GM21528 (cell line): Measurements from ENCODE around the gene IPO7.
"Not testable (repeated sequence)": the region's sequence is repeated elsewhere in the genome, so short reads cannot be mapped to it uniquely, and the experiment has no call there.

Experiments used
- ATAC-seq: cut with Tn5 transposase; IDR thresholded peaks from one replicate; pipeline ENCODE4 v1.9.1; 2021; ENCODE audit warnings: mild to moderate bottlenecking, moderate library complexity; ENCODE audit not compliant: unreplicated experiment, low FRiP score

The IPO7 gene

DNA sequence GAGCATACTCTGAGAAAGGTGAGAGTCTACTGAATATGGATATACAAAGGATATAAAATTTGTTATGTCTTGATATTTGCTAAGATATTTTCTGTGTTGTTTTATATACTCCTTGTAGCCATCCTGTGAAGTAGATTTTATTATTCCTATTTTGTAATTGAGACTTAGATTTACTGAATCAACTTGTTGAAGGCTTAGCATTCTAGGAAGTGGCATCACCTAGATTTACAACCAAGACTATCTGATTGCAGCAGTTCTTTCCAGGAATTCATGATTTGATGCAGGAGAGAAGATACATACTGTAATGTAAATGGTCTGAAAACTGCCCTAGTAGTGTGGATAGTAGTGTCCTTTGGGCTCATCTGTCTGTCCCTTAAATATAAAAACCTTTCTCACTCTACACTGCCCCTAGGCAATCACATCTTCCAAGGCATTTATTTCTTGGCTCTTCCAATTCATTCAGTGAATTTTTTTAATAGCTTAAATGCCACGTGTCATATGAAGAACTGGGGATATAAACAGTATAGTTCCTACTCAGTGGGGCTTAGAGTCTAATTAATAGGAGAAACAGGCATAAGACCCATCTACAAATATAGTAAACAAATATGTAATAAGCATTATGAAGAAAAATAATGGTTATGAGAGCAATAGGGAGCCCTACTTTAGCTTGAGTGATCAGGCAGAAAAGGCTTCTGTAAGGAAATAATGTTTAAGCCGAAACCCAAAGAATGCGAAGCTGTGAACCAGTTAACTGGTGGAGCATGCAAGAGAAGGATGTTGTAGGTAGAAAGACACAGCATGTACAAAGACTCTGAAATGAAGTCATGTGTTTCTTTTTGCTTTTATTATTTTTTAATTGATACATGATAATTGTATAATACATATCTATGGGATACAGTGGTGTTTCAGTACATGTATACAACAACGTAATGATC lies 13.6 kb downstream of the IPO7 start:
- ATAC-seq = no peak

DNA sequence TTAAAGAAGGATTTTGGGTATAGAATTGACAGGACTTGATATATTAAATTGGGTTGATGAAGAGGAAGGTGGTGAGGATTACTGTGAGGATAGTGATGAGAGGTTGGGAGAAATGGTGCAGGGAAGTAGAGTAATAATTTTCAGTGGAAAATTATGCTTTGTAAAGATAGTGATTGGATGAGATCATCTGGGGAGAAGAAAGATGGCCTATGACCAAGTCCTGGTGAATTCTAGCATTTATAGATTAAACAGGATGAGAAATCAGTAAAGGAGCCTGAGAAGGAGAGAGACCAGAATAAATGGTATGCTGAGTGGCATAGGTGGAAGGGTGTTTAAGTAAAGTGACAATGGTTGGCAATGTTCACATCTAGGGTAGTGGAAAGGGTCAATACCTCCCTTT lies 15.0 kb downstream of the IPO7 start:
- no peak for ATAC-seq

DNA sequence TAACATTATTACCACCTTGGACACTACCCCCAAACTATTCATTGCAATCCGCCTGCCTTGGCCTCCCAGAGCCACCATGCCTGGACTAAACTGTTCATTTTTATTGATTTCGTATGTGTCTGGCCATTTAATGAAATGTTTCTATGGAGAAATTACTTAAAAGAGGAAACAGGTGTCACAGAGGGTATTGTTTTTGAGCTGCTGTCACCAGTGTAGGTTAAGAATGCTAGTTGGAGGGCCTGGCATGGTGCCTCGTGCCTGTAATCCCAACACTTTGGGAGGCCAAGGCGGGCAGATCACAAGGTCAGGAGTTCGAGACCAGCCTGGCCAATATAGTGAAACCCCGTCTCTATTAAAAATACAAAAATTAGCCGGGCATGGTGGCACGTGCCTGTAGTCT lies 17.4 kb downstream of the IPO7 start:
- ATAC-seq = not testable (repeated sequence)

DNA sequence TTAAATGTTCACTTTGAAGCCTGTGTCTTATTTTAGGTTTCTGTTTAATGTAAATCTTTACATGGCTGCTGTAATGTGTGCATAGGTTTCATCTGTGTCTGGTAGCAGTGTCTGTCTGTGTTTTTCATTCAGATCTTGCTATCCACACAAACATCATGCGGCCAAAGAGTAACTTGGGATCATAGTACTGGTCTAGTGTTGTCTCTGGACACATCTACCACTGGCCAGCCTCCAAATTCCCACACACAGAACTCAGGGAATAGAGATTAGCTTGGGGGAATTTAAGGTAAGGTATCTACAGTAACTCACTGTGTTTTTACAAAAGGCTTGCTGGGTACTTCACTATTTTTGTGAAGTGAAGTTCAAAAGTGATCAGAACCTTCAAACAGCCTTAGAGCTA lies 44.3 kb downstream of the IPO7 start:
- ATAC-seq = no peak

DNA sequence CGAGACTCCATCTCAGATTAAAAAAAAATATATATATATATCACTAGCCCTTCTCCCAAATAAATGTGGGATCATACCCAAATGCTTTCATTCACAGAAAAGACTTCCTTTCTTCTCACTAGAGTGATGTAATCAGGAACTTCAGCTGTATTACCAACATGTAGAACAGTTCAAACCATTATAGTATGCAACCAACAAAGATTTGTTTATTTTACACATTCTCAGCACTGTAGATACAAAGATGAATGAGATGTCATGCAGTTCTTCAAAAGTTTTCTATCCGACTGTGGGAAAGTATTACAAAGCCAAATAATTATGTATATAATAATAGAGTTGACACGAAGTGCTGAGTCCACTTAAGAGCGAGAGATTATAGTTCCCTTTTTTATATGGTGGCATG lies 54.2 kb downstream of the IPO7 start:
- no peak for ATAC-seq

DNA sequence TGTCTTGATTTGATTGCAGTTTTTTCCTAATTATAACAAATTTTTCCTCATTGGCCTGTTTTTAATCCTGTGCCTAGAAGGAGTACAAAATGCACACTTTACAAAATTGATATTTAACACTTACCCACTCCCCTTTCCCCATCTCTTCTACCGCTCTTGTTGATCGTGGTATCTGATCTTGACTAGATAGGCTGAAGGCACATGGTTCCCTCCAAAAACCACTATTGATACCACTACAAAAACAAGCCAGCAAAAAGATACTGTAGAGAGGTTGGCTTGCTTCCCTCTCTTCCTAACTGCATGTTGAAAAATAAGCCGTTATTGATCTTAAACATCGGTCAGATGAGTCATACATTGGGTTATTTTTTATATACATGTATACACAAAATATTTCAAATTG lies 61.8 kb downstream of the IPO7 start:
- no peak for ATAC-seq

DNA sequence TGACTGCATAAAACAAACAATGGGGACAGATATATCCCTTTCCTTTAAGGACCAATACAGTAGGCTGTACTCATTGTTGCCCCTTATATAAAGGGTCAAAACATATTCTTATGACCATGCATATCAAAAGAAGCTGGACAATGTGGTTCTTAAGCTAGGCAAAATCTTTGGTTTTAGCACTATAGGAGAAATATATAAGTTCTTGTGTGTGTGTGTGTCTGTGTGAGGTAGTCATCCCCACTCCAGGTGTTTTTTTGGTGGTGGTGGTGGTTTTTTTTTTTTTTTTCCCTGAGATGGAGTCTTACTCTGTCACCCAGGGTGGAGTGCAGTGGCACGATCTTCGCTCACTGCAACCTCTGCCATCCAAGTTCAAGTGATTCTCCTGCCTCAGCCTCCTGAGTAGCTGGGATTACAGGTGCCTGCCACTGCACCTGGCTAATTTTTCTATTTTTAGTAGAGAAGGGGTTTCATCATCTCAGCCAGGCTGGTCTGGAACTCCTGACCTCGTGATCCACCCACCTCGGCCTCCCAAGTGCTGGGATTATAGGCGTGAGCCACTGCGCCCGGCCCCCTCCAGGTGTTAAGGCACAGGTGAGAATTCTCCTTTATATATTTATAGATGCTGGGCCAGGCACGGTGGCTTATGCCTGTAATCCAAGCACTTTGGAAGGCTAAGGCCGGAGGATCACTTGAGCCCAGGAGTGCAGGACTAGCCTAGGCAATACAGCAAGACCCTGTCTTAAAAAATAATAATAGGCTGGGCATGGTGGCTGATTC lies 64.3 kb downstream of the IPO7 start:
- no peak for ATAC-seq

DNA sequence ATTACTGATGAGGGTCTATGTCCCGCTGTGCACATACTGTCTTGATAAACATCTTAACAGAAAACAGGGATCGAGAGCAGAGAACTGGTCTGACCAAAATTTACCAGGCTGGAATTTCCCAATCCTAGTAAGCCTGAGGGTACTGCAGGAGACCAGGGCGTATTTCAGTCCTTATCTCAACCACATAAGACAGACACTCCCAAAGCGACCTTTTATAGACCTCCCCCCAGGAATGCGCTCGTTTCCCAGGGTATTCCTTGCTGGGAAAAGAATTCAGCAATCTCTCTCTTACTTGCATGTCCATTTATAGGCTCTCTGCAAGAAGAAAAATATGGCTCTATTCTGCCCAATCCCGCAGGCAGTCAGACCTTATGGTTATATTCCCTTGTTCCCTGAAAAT lies 67.6 kb downstream of the IPO7 start:
- ATAC-seq = not testable (repeated sequence)

DNA sequence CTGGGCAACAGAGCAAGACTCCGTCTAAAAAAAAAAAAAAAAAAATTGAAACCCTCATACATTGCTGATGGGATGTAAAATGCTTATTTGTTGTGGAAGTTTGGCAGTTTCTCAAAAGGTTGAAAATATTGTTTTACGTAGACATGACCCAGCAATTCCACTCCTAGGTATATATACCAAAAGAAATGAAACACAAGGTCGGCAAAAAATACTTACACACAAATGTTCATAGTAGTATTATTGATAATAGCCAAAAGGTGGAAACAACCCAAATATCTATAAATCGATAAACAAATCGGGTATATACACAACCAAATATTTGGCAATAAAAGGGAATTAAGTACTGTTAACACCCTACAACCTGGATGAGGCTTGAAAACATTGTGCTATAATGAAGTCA lies 71.3 kb downstream of the IPO7 start:
- no peak for ATAC-seq

DNA sequence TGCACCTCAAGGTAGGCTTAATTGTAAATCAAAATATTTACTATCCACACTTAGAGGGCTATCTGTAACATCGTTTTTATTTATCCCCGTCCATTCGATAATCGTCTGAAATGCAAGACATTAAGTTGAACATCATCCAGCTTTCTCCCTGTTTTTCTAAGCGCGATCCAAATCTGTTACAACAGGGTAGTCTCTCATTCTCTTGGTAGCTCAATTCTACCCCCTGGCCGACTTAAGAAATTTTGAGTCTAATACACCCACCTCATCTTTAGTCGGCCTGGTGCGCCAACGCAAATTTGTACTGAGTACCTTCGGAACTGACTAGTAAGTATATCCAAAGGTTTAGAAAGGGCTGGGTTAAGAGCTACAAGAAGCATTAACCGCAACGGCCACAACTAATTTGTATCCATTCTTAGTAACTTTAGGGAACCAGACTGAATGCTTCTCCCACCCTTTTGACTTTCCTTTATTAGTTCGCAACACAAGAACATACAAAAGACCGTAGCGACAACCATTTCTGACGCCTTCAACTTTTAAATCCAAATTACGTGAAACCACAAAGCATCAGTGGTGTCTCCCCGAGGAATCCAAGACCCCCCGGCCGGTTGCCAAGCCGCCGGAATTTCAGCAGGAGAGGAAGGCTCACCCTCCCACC lies 75.3 kb downstream of the IPO7 start:
- ATAC-seq = no peak

DNA sequence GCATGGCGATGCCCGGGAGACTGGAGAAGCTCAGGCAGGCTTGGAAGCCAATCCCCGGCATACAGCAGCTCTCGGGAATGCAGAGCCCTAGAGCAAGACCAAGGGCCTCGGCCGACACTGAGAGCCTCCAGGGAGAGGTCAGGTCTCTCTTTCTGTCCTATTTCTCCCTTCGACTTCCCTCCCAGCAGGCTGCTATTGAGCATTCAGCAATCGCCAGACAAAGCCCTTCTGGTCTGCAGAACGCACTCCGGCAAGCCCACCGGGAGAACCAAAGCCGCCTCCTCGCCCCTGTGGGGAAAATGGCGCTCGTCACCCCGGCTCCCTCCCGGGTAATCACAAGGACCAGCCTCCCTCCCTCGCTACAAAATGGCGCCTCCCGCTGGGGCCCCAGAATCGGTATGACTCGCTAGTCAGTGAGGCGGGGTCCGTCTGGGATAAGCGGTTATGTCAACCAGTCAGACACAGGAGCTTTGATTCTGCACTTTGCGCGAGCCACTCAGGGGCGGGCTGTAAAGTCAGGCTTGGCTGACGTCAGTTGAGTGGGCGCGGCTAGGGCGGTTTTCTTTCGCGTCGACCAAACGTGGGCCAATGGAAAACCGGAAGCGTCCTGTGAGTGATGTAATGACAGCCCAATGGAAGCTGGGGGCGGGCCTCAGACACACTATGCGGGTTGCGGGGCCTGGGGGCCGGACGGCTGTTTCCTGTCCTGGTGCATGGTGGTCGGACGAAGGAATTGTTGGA lies 76.0 kb downstream of the IPO7 start, which contains the start of gene ZNF143:
Gene ZNF143 (plus strand): TSS at position 691 of the 741 bp plus-strand sequence. CDS start 10,297 bp downstream, outside the sequence.
- peak; percentile 88 for ATAC-seq

DNA sequence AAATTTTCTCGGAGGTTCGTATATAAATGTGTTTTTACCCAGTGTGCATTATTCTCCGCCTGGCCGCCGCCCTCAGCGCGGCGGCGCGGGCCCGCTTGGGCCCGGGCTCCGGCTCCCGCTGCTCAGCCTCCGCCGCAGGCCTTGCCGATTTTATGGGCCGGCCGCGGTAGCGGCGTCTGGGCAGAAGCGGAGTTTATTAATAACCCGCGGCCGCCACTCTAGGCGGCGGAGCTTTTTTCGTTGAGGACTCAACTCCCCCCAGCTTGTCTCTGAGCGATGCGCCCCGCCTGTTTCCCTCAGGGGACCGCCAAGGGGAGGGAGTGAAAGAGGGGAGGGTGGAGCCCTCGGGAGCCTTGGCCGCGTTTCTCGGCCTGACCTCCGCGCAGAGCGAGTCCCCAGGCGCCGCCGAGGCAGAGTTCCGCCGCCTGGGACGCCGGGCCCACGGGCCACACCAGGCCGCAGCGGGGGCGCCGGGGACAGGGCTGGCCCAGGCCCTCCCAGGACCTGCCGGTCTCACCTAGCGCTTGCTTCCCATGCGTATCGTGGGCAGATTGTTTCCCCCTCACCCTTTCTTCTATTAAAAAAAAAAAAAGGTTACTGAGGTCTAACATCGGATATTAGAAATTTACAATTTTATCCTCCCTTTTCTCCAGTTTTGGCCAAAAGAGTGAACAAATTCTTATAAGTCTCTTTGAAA lies 76.8 kb downstream of the IPO7 start:
- peak; percentile 53 for ATAC-seq

DNA sequence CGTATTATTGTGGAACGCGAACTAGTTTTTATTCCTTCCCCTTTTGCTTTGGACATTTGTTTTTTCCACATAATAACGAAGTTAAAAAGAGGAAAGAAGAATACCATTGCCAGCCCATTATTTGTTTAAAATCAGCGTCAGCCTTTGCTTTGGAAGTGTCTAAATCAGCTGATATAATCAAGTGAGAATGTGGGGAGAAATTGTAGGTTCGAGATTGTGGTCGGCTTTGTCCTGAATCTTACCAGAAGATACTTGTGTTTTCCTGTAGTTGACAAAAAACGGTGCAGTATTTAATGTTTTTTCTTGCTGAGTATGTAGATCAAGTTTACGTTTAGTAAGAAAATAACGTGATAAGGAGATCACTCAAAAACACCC lies 77.3 kb downstream of the IPO7 start:
- no peak for ATAC-seq

DNA sequence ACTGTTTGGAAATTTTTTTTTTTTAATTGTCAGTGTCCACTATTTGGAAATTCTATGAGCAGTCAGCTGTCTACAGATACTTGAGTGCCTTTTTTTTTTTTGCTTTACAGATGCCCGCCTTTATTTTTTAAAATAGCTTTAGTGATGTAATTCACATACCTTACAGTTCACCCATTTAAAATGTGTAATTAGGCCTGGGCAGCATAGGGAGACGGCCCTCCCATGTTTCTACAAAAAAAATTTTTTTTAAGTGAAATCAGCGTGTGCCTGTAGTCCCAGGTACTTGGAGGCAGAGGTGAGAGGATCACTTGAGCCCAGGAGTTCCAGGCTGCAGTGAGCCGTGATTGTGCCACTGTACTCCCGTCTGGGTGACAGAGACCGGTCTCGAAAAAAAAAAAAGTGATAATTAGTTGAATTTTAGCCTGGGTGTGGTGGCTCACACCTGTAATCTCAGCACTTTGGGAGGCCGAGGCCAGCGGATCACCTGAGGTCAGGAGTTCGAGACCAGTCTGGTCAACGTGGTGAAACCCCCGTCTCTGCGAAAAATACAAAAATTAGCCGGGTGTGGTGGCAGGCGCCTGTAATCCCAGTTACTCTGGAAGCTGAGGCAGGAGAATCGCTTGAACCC lies 77.8 kb downstream of the IPO7 start:
- ATAC-seq = no peak

DNA sequence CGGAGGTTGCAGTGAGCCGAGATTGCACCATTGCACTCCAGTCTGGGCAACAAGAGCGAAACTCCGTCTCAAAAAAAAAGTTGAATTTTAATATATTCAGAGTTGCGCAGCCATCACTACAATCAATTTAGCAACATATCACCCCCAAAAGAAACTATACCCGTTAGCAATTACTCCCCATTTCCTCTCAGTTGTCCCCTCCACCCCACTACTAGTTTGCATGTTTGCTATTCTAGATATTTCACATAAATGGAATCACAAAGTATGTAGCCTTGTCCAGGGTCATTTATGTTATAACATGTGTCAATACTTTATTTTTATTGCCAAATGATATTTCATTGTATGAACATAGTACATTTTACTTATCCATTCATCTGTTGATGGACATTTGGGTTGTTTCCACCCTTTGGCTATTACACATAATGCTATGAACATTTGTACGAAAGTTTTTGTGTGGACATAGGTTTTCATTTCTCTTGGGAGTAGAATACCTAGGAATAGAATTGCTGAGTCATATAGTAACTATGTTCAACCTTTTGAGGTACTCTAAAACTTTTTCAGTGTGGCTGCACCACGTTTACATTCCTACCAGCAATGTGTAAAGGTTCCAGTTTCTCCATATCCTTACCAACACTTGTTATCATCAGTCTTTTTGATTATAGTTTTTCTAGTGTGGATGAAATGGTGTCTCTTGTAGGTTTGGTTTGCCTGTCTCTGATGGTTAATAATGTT lies 78.5 kb downstream of the IPO7 start:
- ATAC-seq = no peak

DNA sequence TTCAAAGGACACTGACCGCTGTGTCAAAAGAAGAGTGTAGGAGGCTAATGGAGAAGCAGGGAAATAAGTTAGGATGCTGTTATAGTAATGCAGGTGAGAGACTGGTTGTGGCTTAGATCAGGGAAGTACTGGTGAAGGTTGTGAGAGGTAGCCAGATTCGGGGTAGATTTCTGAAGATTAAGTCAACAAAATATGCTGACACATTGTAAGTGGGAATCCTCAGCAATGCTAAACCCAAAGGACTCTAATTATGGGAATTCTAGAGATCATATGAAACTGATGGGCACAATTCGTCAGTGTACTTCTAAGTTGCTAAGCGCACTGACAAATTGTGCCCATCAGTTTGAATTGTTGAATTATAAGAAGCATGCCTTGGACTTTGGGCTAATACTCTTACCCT lies 86.3 kb downstream of the IPO7 start:
- no peak for ATAC-seq

DNA sequence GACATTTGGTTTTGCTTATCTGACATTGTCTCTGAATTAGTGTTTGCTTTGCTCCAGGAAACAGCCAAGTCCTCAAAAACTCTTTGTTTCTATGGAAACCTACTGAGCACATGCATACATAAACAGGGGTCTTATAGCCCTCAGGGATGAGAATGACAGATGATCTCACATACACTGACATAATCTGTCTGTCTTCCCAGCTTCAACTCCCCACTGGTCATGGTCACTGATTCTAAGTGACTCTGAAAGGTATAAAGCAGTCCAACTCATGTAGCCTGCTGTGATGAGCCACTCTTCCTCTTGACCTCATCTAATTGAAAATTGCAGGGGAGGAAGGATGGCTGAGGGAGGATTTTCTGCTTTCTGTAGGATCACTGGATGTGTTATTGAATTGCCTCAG lies 89.0 kb downstream of the IPO7 start:
- no peak for ATAC-seq

DNA sequence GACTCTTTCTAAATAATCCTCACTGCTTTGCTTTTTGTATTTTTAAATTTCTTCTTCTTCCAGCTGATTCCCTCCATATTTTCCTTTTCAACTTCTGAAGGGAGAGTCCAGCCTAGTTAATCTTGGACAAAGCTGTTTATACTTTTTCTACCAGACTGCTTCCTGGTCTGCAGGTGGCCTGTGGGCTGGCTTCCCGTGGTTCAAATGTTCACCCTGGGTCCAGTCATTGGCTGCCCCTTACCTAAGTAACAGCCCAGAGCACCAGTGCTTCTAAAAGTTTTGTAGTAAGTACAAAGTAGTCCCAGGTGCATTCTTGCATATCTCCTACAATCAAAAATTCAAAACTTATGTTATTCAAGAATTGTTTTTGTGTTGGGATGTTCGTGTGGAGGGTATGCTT lies 95.4 kb downstream of the IPO7 start:
- no peak for ATAC-seq
